GM23248 (cell line): ENCODE data around the gene GCH1. TPM values are rescaled to one million over a fixed set of nuclear protein-coding genes. Genes with fewer than 3 reads are reported as not detected.
"Not testable (repeated sequence)": the region's sequence is repeated elsewhere in the genome, so short reads cannot be mapped to it uniquely, and the experiment has no call there.

Experiments
- DNase-seq: peaks from one replicate; pipeline ENCODE4 v3.0.0-alpha.2; 2015
- H2AFZ ChIP-seq: fragments of 200-600 bp; sonication (generic); 2 replicates; pipeline ENCODE4 v1.6.1; 2016; ENCODE audit warnings: antibody characterized with exemption
- H3F3A ChIP-seq: fragments of 200-600 bp; sonication (generic); 2 replicates; pipeline ENCODE4 v1.6.1; 2016; ENCODE audit warnings: mild to moderate bottlenecking, antibody characterized with exemption, mixed run types; ENCODE audit not compliant: insufficient read depth
- H3K27ac ChIP-seq: fragments of 200-600 bp; sonication (generic); 2 replicates; pipeline ENCODE4 v1.5.1; 2016; ENCODE audit warnings: mild to moderate bottlenecking
- H3K27me3 ChIP-seq: fragments of 200-600 bp; sonication (generic); replicated peaks from 2 replicates; pipeline ENCODE4 v1.6.1; 2016; ENCODE audit warnings: mild to moderate bottlenecking; ENCODE audit not compliant: insufficient read depth
- H3K36me3 ChIP-seq: fragments of 200-600 bp; sonication (generic); 2 replicates; pipeline ENCODE4 v1.6.1; 2016; ENCODE audit warnings: low read depth, mild to moderate bottlenecking
- H3K4me1 ChIP-seq: fragments of 200-600 bp; sonication (generic); 2 replicates; pipeline ENCODE4 v1.6.1; 2016; ENCODE audit warnings: mild to moderate bottlenecking; ENCODE audit not compliant: insufficient read depth
- H3K4me2 ChIP-seq: fragments of 200-600 bp; sonication (generic); one replicate; pipeline ENCODE4 v1.6.1; 2016; ENCODE audit warnings: mild to moderate bottlenecking; ENCODE audit not compliant: unreplicated experiment
- H3K4me3 ChIP-seq: fragments of 200-600 bp; sonication (generic); 2 replicates; pipeline ENCODE4 v1.5.1; 2016; ENCODE audit warnings: mild to moderate bottlenecking
- H3K79me2 ChIP-seq: fragments of 200-600 bp; sonication (generic); 2 replicates; pipeline ENCODE4 v1.6.1; 2016; ENCODE audit warnings: mild to moderate bottlenecking; ENCODE audit not compliant: insufficient read depth
- H3K9ac ChIP-seq: fragments of 200-600 bp; sonication (generic); 2 replicates; pipeline ENCODE4 v1.6.1; 2016; ENCODE audit warnings: mild to moderate bottlenecking
- H3K9me2 ChIP-seq: fragments of 200-600 bp; sonication (generic); 2 replicates; pipeline ENCODE4 v1.6.1; 2016; ENCODE audit warnings: mixed run types, mild to moderate bottlenecking, moderate library complexity; ENCODE audit not compliant: insufficient read depth
- H3K9me3 ChIP-seq: fragments of 200-600 bp; sonication (generic); one replicate; pipeline ENCODE4 v1.6.1; 2017; ENCODE audit warnings: low read depth
- H4K20me1 ChIP-seq: fragments of 200-600 bp; sonication (generic); 2 replicates; pipeline ENCODE4 v1.6.0; 2016; ENCODE audit not compliant: insufficient read depth
- EZH2 ChIP-seq: fragments of 200-600 bp; sonication (generic); IDR thresholded peaks from 2 replicates; pipeline ENCODE4 v1.6.1; 2018; ENCODE audit warnings: antibody characterized with exemption, mild to moderate bottlenecking; ENCODE audit not compliant: insufficient read depth, poor library complexity, severe bottlenecking
- EZH2phosphoT487 ChIP-seq: fragments of 200-600 bp; sonication (generic); IDR thresholded peaks from 2 replicates; pipeline ENCODE4 v1.6.1; 2018; ENCODE audit warnings: antibody characterized with exemption, moderate library complexity, mild to moderate bottlenecking, low read depth; ENCODE audit not compliant: insufficient read depth
- WGBS, 2 experiments: methylation state at CpG; one replicate each; pipeline ENCODE4 v1.1.6; 2015 to 2017; ENCODE audit warnings: low lambda C conversion rate in 2 of 2, low coverage in 1 of 2; ENCODE audit errors: missing lambda C conversion rate in 2 of 2; 5-methylcytosine and 5-hydroxymethylcytosine counted together
- in situ Hi-C: fragments of 300-500 bp; cut with MboI; formaldehyde crosslinking; loops from 2 replicates; pipeline ENCODE4 v1.15.0; 2020
- polyA plus RNA-seq: library from polyadenylated mRNA; unstranded; fragments of >200 nt; fragmentation: Nextera tagmentation; extraction: Ambion mirVana; gene quantifications from 2 replicates; pipeline ENCODE4 v1.2.1, GENCODE V29; 2016
- total RNA-seq: library from RNA; depleted of rRNA; stranded (reverse); fragments of >200 nt; shearing (Covaris generic); gene quantifications from 2 replicates; pipeline ENCODE4 v1.2.3, GENCODE V29; 2014

Gene GCH1
- total and polyA plus RNA-seq, 2 experiments from 2014 or later, result 3.9 to 4.2 TPM

DNA sequence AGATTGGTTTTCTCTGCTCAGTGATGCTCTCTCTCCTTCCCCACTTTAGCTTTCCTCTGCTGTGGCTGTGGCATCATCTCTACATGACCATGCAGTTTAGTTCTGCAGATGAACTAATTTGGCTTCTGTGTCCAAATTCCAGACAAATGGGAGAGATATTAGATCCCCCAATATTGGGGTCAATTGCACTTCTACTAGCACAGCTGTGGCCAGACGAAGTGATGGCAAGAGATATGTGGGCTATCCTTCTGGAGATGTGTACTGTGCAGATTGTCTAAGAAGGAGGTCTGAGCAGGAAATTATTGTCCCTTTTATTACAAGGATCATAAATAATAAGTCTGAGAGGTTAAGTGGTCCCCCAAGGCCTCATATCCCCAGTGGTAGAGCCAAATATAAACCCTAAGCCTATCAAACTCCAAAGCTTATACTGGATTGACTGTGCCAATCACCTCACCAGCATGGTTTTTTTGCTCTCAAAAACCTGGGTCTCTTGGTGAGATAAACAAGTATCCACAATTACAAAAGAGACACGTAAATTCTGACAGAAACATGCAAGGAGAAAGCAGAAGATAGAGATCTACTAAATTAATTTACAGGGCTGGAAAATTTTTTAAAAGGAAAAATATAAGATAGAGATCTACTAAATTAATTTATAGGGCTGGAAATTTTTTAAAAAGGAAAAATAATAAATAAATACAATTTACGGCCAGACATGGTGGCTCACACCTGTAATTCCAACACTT, 29.1 kb upstream of the GCH1 start:
- DNase-seq, result no peak
- no peaks in the 10 kb centered on the region for H3K9me2 ChIP-seq
- H3K27ac ChIP-seq, result no peak overlapping the region
- H3K4me2 ChIP-seq, result no peak overlapping the region
- H3F3A ChIP-seq, result no peaks in the 10 kb centered on the region
- H3K4me3 ChIP-seq, result no peak overlapping the region
- no peak overlapping the region for H3K9ac ChIP-seq
- H2AFZ ChIP-seq, result no peak overlapping the region
- no peaks in the 10 kb centered on the region for H4K20me1 ChIP-seq
- no peaks in the 10 kb centered on the region for H3K27me3 ChIP-seq
- H3K9me3 ChIP-seq, result no peaks in the 10 kb centered on the region
- WGBS, 2 experiments, result 98% methylated on average over 3 of the region's 3 CpGs
- in situ Hi-C loops, result no loop called here
- TF ChIP-seq EZH2phosphoT487 (no peak), EZH2 (no peak)
- H3K4me1 ChIP-seq, result no peaks in the 10 kb centered on the region
- H3K36me3 ChIP-seq, result no peaks in the 10 kb centered on the region
- no peaks in the 10 kb centered on the region for H3K79me2 ChIP-seq

DNA sequence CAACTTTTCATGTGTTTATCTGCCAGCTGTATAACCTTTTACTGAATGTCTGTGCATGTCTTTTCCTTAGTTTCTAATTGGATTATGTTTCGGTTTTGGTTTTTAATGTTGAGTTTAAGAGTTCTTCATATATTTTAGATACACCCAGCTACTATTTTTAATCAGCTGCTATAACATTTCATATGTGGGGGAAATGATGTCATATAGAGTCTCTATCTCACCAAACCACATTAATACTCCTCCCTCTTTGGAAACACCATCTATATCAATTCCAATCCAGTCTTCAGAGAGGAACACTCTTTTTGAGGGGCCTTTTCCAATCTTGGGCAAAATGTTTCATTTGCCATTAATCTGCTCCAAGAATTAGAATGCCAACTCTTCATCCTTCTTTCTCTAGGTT, 28.5 kb upstream of the GCH1 start:
- Histone ChIP-seq H2AFZ (no peak overlapping the region), H3K9me3 (no peaks in the 10 kb centered on the region), H3K4me1 (no peaks in the 10 kb centered on the region), H3K9ac (no peak overlapping the region), H3K79me2 (no peaks in the 10 kb centered on the region), H3F3A (no peaks in the 10 kb centered on the region), H4K20me1 (no peaks in the 10 kb centered on the region), H3K4me3 (no peak overlapping the region), H3K27ac (no peak overlapping the region), H3K27me3 (no peaks in the 10 kb centered on the region), H3K4me2 (no peak overlapping the region), H3K9me2 (no peaks in the 10 kb centered on the region), H3K36me3 (no peaks in the 10 kb centered on the region)
- 96 to 100% methylated on average over 1 of the region's 1 CpG for WGBS, 2 experiments
- in situ Hi-C loops, result no loop called here
- DNase-seq, result no peak
- TF ChIP-seq EZH2phosphoT487 (no peak), EZH2 (no peak)

DNA sequence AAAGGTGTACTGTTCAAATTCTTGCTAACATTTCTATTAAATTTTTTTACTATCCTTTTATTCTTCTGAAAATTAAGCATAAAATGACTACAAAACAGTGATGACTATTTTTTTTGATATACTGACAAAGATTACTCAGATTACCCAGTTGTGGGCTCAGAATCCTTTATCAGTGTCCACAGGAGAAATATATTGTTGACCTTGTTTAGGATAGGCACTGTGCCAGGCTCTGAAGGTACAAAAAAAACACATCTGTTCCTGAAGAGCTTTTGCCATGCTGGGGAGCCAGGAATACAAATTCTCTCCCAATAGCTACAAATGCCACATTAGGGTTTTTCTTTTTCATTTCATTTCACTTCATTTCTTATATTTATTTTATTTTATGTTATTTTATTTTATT, 26.9 kb upstream of the GCH1 start:
- no peak overlapping the region for H3K27ac ChIP-seq
- no peak for TF ChIP-seq EZH2
- no peak for TF ChIP-seq EZH2phosphoT487
- in situ Hi-C loops, result no loop called here

DNA sequence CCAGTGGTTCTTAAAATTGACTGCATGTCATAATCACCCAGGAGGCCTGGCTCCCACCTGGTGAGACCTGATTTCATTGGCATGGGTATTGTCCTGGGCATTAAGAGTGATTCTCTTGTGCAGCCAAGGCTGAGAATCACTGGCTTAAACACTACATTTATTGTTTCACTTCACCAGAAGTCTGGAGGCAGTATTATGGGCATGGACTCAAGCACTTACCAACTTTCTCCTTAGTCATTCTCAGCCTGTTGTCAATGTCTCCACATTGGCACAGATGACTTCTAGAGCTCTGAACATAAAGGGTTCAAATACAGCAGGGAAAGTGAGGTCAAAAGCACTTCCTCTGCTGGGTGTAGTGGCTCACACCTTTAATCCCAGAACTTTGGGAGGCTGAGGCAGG, 25.6 kb upstream of the GCH1 start:
- Histone ChIP-seq H3K9ac (no peak overlapping the region), H3K4me1 (no peaks in the 10 kb centered on the region), H3K36me3 (no peaks in the 10 kb centered on the region), H3K27me3 (no peaks in the 10 kb centered on the region), H3K4me3 (no peak overlapping the region), H3K79me2 (no peaks in the 10 kb centered on the region), H4K20me1 (no peaks in the 10 kb centered on the region), H3K27ac (no peak overlapping the region), H3K9me3 (no peaks in the 10 kb centered on the region), H3F3A (no peaks in the 10 kb centered on the region), H2AFZ (no peak overlapping the region), H3K9me2 (no peaks in the 10 kb centered on the region), H3K4me2 (no peak overlapping the region)
- in situ Hi-C loops, result no loop called here
- TF ChIP-seq EZH2 (no peak), EZH2phosphoT487 (no peak)
- DNase-seq, result no peak

More for the DNA sequence above, 26.9 kb upstream of the GCH1 start:
- H3K27me3 ChIP-seq, result no peaks in the 10 kb centered on the region
- H3K9ac ChIP-seq, result no peak overlapping the region
- no peaks in the 10 kb centered on the region for H3K79me2 ChIP-seq
- no peak for DNase-seq
- no peaks in the 10 kb centered on the region for H3K4me1 ChIP-seq
- no peaks in the 10 kb centered on the region for H4K20me1 ChIP-seq
- H3K36me3 ChIP-seq, result no peaks in the 10 kb centered on the region
- no peaks in the 10 kb centered on the region for H3K9me2 ChIP-seq
- H3F3A ChIP-seq, result no peaks in the 10 kb centered on the region
- no peak overlapping the region for H3K4me2 ChIP-seq
- no peak overlapping the region for H2AFZ ChIP-seq
- no peak overlapping the region for H3K4me3 ChIP-seq
- no peaks in the 10 kb centered on the region for H3K9me3 ChIP-seq

DNA sequence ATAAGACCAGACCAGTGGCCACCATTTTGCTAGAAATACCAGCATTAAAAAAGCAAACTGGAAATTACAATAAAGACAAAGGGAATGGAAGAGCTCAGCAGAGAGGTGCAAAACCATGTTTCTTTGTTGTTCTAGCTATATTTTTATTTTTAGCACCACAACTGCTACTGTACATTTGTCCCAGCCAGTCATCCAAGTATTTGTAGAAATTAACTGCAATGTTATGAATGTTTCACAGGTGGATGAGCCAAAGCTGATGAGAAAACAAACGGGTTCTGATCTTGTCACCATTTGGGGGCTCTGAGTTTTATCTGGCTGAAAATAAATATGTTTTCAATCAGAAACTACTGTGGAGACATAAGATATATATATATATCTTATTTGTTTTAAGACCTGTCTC, 24.9 kb upstream of the GCH1 start:
- no peaks in the 10 kb centered on the region for H3K36me3 ChIP-seq
- H4K20me1 ChIP-seq, result no peaks in the 10 kb centered on the region
- no peaks in the 10 kb centered on the region for H3K79me2 ChIP-seq
- H3K27ac ChIP-seq, result no peak overlapping the region
- 85 to 91% methylated on average over 1 of the region's 1 CpG for WGBS, 2 experiments
- no peaks in the 10 kb centered on the region for H3K9me3 ChIP-seq
- H3K9ac ChIP-seq, result no peak overlapping the region
- no peak overlapping the region for H3K4me2 ChIP-seq
- H3K4me1 ChIP-seq, result no peaks in the 10 kb centered on the region
- no peak for DNase-seq
- in situ Hi-C loops, result no loop called here
- no peaks in the 10 kb centered on the region for H3K27me3 ChIP-seq
- H3K4me3 ChIP-seq, result no peak overlapping the region
- no peaks in the 10 kb centered on the region for H3K9me2 ChIP-seq
- no peak overlapping the region for H2AFZ ChIP-seq
- no peak for TF ChIP-seq EZH2phosphoT487
- no peaks in the 10 kb centered on the region for H3F3A ChIP-seq

DNA sequence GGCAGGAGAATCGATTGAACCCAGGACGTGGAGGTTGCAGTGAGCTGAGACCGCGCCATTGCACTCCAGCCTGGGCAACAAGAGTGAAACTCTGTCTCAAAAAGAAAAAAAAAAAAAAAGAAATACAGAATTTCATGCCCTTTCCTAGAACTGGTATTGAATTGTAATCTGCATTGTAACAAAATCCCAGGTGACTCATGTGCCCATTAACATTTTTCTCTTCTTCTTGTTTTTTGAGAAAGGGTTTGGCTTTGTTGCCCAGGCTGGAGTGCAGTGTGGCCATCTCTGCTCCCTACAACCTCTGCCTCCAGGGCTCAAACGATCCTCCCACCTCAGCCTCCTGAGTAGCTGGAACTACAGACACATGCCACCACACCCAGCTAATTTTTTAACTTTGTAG, 23.9 kb upstream of the GCH1 start:
- H3K9me2 ChIP-seq, H3K4me3 ChIP-seq, H2AFZ ChIP-seq, H3K36me3 ChIP-seq, H3K9me3 ChIP-seq, H4K20me1 ChIP-seq, H3K27ac ChIP-seq, H3K9ac ChIP-seq, H3K27me3 ChIP-seq, H3K79me2 ChIP-seq, H3F3A ChIP-seq, in situ Hi-C loops, H3K4me1 ChIP-seq, H3K4me2 ChIP-seq, DNase-seq: not testable (repeated sequence)
- 87 to 96% methylated on average over 5 of the region's 5 CpGs for WGBS, 2 experiments
